HepG2 (cell line): ENCODE results near the gene CCDC97. TPM values are rescaled to one million over a fixed set of nuclear protein-coding genes. Genes with fewer than 3 reads are reported as not detected.

ENCODE experiments used
- DNMT1 ChIP-seq: sonication (generic); formaldehyde crosslinking; IDR thresholded peaks from 2 replicates; pipeline ENCODE4 v1.5.1; 2020; ENCODE audit warnings: mild to moderate bottlenecking, missing genetic modification reagents
- EEA1 ChIP-seq: sonication (generic); formaldehyde crosslinking; IDR thresholded peaks from 2 replicates; pipeline ENCODE4 v1.5.1; 2020; ENCODE audit warnings: mild to moderate bottlenecking, missing genetic modification reagents, borderline replicate concordance
- ELF4 ChIP-seq: sonication (generic); formaldehyde crosslinking; IDR thresholded peaks from 2 replicates; pipeline ENCODE4 v1.5.0; 2020; ENCODE audit warnings: missing genetic modification reagents, mild to moderate bottlenecking, moderate library complexity, borderline replicate concordance
- NFKBIZ ChIP-seq: IDR thresholded peaks from 2 replicates; pipeline ENCODE4 v1.6.1; 2018; ENCODE audit warnings: missing genetic modification reagents, missing compliant biosample characterization
- NPAS2 ChIP-seq: sonication (generic); formaldehyde crosslinking; IDR thresholded peaks from 2 replicates; pipeline ENCODE4 v1.8.0; 2022; ENCODE audit warnings: mild to moderate bottlenecking, missing genetic modification reagents, borderline replicate concordance
- RARG ChIP-seq: sonication (generic); formaldehyde crosslinking; IDR thresholded peaks from 2 replicates; pipeline ENCODE4 v1.4.0; 2020; ENCODE audit warnings: low read depth, mild to moderate bottlenecking, missing genetic modification reagents
- SALL2 ChIP-seq: sonication (generic); formaldehyde crosslinking; IDR thresholded peaks from 2 replicates; pipeline ENCODE4 v1.8.1; 2023; ENCODE audit warnings: mild to moderate bottlenecking, missing genetic modification reagents, inconsistent platforms
- STAT5B ChIP-seq: sonication (generic); formaldehyde crosslinking; IDR thresholded peaks from 2 replicates; pipeline ENCODE4 v1.4.0; 2020; ENCODE audit warnings: missing genetic modification reagents
- TFDP1 ChIP-seq: IDR thresholded peaks from 2 replicates; pipeline ENCODE4 v1.6.1; 2016; ENCODE audit warnings: missing compliant biosample characterization, missing genetic modification reagents, borderline replicate concordance
- ZNF232 ChIP-seq: sonication (generic); formaldehyde crosslinking; IDR thresholded peaks from 2 replicates; pipeline ENCODE4 v1.4.0; 2020; ENCODE audit warnings: missing genetic modification reagents, borderline replicate concordance
- ZNF3 ChIP-seq: IDR thresholded peaks from 2 replicates; pipeline ENCODE4 v1.7.0; 2017; ENCODE audit warnings: inconsistent platforms
- ZNF557 ChIP-seq: sonication (generic); formaldehyde crosslinking; IDR thresholded peaks from 2 replicates; pipeline ENCODE4 v1.4.0; 2020; ENCODE audit warnings: missing genetic modification reagents
- ZNF75D ChIP-seq: sonication (generic); formaldehyde crosslinking; IDR thresholded peaks from 2 replicates; pipeline ENCODE4 v1.8.1; 2023; ENCODE audit warnings: missing genetic modification reagents, mild to moderate bottlenecking, borderline replicate concordance
- ZNF761 ChIP-seq: sonication (generic); formaldehyde crosslinking; conservative IDR thresholded peaks from 2 replicates; pipeline ENCODE4 v1.4.0; 2020; ENCODE audit warnings: mild to moderate bottlenecking, missing genetic modification reagents
- ZNF766 ChIP-seq: sonication (generic); formaldehyde crosslinking; IDR thresholded peaks from 2 replicates; pipeline ENCODE4 v1.5.0; 2020; ENCODE audit warnings: missing genetic modification reagents, borderline replicate concordance
- ZNF768 ChIP-seq: sonication (generic); formaldehyde crosslinking; IDR thresholded peaks from 2 replicates; pipeline ENCODE4 v1.4.0; 2020; ENCODE audit warnings: missing genetic modification reagents
- ZNF879 ChIP-seq: sonication (generic); formaldehyde crosslinking; IDR thresholded peaks from 2 replicates; pipeline ENCODE4 v1.8.1; 2023; ENCODE audit warnings: missing genetic modification reagents
- ZSCAN29 ChIP-seq: sonication (generic); formaldehyde crosslinking; conservative IDR thresholded peaks from 2 replicates; pipeline ENCODE4 v1.4.0; 2020; ENCODE audit warnings: mild to moderate bottlenecking, missing genetic modification reagents
- ZSCAN9 ChIP-seq: IDR thresholded peaks from 2 replicates; pipeline ENCODE4 v1.6.1; 2016; ENCODE audit warnings: borderline replicate concordance
- polyA plus RNA-seq, 8 experiments: library from polyadenylated mRNA; depleted of rRNA in 3 of 8; stranded (reverse) in 7 of 8; unstranded in 1 of 8; fragments of >200 nt; fragmentation: Illumina TruSeq in 4 of 8; extraction: Trizol in 4 of 8; gene quantifications; 2 replicates each; pipeline versions ENCODE4 v1.2.1 to v1.2.3, GENCODE V29; 2011 to 2016; ENCODE audit warnings: low read depth in 4 of 8, missing spikeins in 1 of 8, mixed read lengths in 1 of 8; ENCODE audit not compliant: insufficient read depth in 1 of 8
- total RNA-seq, 5 experiments: library from RNA; depleted of rRNA; stranded (reverse); fragments of >200 nt; fragmentation: Illumina TruSeq; extraction: Trizol; gene quantifications; 2 replicates each; pipeline ENCODE4 v1.2.3, GENCODE V29; 2016; ENCODE audit warnings: low read depth in 1 of 5
- TF ChIP-seq, protein P1 (sequence below): sonication (generic); formaldehyde crosslinking; IDR thresholded peaks from 2 replicates; pipeline ENCODE4 v1.8.1; 2023; ENCODE audit warnings: mild to moderate bottlenecking, missing genetic modification reagents
- TF ChIP-seq, protein P2 (sequence below): sonication (generic); formaldehyde crosslinking; IDR thresholded peaks from 2 replicates; pipeline ENCODE4 v1.9.0; 2021; ENCODE audit warnings: mild to moderate bottlenecking, missing genetic modification reagents
- TF ChIP-seq, protein P3 (sequence below): sonication (generic); formaldehyde crosslinking; IDR thresholded peaks from 2 replicates; pipeline ENCODE4 v1.4.0; 2020; ENCODE audit warnings: mild to moderate bottlenecking, missing genetic modification reagents

CCDC97 gene
- total and polyA plus RNA-seq, 2 of the 13 experiments (the other 11 are each of a cell fraction or from before 2014, with no cell fraction given): 6.2 to 7.3 TPM

DNA sequence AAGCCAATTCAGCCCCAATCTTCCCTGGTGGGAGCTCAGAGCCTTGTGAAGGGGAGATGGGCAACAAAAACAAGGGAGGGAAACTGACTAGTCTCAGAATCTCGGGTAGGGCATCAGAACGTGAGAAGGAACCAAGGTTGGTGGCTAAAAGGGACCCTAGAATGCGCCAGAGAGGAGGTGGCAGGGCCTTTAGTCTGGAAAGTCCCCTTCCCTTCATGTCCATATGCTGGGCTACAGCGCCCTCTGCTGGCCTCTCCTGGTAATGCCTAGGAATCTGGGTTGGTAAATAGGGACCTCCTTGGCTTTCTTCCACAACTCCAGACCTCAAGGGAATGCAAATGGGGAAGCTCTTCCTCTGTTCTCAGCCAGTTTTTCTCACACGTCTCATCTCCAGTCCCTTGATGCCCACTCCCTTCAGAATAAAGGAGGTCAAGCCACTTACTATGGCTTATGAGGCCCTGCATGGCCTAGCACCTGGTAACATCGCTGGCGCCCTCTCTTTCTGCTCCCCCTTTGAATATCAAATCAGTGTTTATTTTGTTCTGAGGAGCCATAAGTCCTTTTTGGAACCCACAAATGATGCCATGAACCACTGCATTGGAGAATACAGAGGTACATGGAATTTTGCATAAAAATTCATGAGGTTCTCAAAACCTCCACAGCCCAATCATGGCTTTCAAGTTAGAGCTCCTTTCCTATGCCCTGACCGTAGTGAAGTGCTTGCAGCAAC, 1.4 kb upstream of the CCDC97 start (continued):
- TF ChIP-seq EEA1 (CRISPR knock-in tag) (no peak), NPAS2 (CRISPR knock-in tag) (no peak), ELF4 (no peak), ZNF232 (CRISPR knock-in tag) (no peak), RARG (CRISPR knock-in tag) (no peak), TFDP1 (CRISPR knock-in tag) (no peak), NFKBIZ (CRISPR knock-in tag) (0 out of 2 replicates have a peak, but pooled peaks have one; percentile 6), SALL2 (CRISPR knock-in tag) (no peak), ZNF766 (CRISPR knock-in tag) (no peak), ZNF3 (CRISPR knock-in tag) (no peak), STAT5B (no peak), ZNF75D (CRISPR knock-in tag) (no peak), ZNF557 (no peak), ZSCAN29 (CRISPR knock-in tag) (no peak), ZNF879 (CRISPR knock-in tag) (no peak), DNMT1 (no peak), ZNF761 (CRISPR knock-in tag) (no peak), ZNF768 (CRISPR knock-in tag) (no peak), ZSCAN9 (CRISPR knock-in tag) (no peak)
- TF ChIP-seq, protein P1, sequence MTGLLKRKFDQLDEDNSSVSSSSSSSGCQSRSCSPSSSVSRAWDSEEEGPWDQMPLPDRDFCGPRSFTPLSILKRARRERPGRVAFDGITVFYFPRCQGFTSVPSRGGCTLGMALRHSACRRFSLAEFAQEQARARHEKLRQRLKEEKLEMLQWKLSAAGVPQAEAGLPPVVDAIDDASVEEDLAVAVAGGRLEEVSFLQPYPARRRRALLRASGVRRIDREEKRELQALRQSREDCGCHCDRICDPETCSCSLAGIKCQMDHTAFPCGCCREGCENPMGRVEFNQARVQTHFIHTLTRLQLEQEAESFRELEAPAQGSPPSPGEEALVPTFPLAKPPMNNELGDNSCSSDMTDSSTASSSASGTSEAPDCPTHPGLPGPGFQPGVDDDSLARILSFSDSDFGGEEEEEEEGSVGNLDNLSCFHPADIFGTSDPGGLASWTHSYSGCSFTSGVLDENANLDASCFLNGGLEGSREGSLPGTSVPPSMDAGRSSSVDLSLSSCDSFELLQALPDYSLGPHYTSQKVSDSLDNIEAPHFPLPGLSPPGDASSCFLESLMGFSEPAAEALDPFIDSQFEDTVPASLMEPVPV (CRISPR knock-in tag): no peak
- TF ChIP-seq, protein P2, sequence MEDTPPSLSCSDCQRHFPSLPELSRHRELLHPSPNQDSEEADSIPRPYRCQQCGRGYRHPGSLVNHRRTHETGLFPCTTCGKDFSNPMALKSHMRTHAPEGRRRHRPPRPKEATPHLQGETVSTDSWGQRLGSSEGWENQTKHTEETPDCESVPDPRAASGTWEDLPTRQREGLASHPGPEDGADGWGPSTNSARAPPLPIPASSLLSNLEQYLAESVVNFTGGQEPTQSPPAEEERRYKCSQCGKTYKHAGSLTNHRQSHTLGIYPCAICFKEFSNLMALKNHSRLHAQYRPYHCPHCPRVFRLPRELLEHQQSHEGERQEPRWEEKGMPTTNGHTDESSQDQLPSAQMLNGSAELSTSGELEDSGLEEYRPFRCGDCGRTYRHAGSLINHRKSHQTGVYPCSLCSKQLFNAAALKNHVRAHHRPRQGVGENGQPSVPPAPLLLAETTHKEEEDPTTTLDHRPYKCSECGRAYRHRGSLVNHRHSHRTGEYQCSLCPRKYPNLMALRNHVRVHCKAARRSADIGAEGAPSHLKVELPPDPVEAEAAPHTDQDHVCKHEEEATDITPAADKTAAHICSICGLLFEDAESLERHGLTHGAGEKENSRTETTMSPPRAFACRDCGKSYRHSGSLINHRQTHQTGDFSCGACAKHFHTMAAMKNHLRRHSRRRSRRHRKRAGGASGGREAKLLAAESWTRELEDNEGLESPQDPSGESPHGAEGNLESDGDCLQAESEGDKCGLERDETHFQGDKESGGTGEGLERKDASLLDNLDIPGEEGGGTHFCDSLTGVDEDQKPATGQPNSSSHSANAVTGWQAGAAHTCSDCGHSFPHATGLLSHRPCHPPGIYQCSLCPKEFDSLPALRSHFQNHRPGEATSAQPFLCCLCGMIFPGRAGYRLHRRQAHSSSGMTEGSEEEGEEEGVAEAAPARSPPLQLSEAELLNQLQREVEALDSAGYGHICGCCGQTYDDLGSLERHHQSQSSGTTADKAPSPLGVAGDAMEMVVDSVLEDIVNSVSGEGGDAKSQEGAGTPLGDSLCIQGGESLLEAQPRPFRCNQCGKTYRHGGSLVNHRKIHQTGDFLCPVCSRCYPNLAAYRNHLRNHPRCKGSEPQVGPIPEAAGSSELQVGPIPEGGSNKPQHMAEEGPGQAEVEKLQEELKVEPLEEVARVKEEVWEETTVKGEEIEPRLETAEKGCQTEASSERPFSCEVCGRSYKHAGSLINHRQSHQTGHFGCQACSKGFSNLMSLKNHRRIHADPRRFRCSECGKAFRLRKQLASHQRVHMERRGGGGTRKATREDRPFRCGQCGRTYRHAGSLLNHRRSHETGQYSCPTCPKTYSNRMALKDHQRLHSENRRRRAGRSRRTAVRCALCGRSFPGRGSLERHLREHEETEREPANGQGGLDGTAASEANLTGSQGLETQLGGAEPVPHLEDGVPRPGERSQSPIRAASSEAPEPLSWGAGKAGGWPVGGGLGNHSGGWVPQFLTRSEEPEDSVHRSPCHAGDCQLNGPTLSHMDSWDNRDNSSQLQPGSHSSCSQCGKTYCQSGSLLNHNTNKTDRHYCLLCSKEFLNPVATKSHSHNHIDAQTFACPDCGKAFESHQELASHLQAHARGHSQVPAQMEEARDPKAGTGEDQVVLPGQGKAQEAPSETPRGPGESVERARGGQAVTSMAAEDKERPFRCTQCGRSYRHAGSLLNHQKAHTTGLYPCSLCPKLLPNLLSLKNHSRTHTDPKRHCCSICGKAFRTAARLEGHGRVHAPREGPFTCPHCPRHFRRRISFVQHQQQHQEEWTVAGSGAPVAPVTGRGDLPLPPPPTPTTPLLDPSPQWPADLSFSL (CRISPR knock-in tag): no peak
- TF ChIP-seq, protein P3, sequence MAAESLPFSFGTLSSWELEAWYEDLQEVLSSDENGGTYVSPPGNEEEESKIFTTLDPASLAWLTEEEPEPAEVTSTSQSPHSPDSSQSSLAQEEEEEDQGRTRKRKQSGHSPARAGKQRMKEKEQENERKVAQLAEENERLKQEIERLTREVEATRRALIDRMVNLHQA: no peak
